Spleen (tissue), 11 donors: ENCODE results near the gene ENTPD8. TPM values are rescaled to one million over a fixed set of nuclear protein-coding genes. Genes with fewer than 3 reads are reported as not detected.

Experiments
- DNase-seq: peaks from one replicate; pipeline ENCODE4 v3.0.0-alpha.2; 2020
- H3K27ac ChIP-seq, 8 donors: fragments of 200-600 bp; sonication (generic) in 7 of 8; 1 replicate in 4 of 8; 2 replicates in 4 of 8; pipeline versions ENCODE4 v1.5.0 to v1.8.0; 2016 to 2021; ENCODE audit warnings: inconsistent platforms in 4 of 8, mild to moderate bottlenecking in 4 of 8, moderate library complexity in 1 of 8
- H3K27me3 ChIP-seq, 7 donors: fragments of 200-600 bp; sonication (generic) in 6 of 7; replicated peaks in 1 of 7; 1 replicate in 4 of 7; 2 replicates in 3 of 7; pipeline versions ENCODE4 v1.5.0 to v1.8.0; 2016 to 2021; ENCODE audit warnings: inconsistent platforms in 3 of 7, mild to moderate bottlenecking in 1 of 7
- H3K36me3 ChIP-seq, 6 donors: fragments of 200-600 bp; sonication (generic) in 5 of 6; 1 replicate in 4 of 6; 2 replicates in 2 of 6; pipeline versions ENCODE4 v1.5.0 to v1.8.0; 2016 to 2021; ENCODE audit warnings: inconsistent platforms in 2 of 6
- H3K4me1 ChIP-seq, 6 donors: fragments of 200-600 bp; sonication (generic) in 5 of 6; 1 replicate in 3 of 6; 2 replicates in 3 of 6; pipeline versions ENCODE4 v1.5.0 to v1.8.0; 2016 to 2021; ENCODE audit warnings: inconsistent platforms in 3 of 6
- H3K4me3 ChIP-seq, 8 donors: fragments of 200-600 bp; sonication (generic) in 7 of 8; 1 replicate in 4 of 8; 2 replicates in 4 of 8; pipeline versions ENCODE4 v1.5.0 to v1.8.0; 2016 to 2021; ENCODE audit warnings: inconsistent platforms in 4 of 8, mild to moderate bottlenecking in 4 of 8, moderate library complexity in 2 of 8
- H3K9me3 ChIP-seq, 8 donors: fragments of 200-600 bp; sonication (generic) in 7 of 8; 1 replicate in 4 of 8; 2 replicates in 4 of 8; pipeline versions ENCODE4 v1.5.0 to v1.8.0; 2016 to 2021; ENCODE audit warnings: inconsistent platforms in 4 of 8
- POLR2A ChIP-seq, 3 donors: fragments of 450-650 bp; IDR thresholded peaks; one replicate each; pipeline ENCODE4 v1.5.1; 2017; ENCODE audit warnings: antibody characterized with exemption in 3 of 3, mild to moderate bottlenecking in 1 of 3
- POLR2AphosphoS5 ChIP-seq, 3 donors: sonication (generic); formaldehyde crosslinking; IDR thresholded peaks; one replicate each; pipeline ENCODE4 v1.5.1; 2017; ENCODE audit warnings: antibody characterized with exemption in 3 of 3
- WGBS, 5 donors: extraction: QIAGEN DNeasy Blood & Tissue Kit in 3 of 5; methylation state at CpG; one replicate each; pipeline versions ENCODE4 v1.1.5 to v1.1.7; 2013 to 2018; 5-methylcytosine and 5-hydroxymethylcytosine counted together
- intact Hi-C: fragments of 100-400 bp; cut with DNase I; formaldehyde crosslinking; loops from one replicate; pipeline ENCODE4 v1.15.0; 2023; ENCODE audit warnings: low total_unique reads
- polyA plus RNA-seq, 3 donors: library from polyadenylated mRNA; stranded (reverse); fragments of 200-250 nt; gene quantifications; one replicate each; pipeline ENCODE4 v1.2.1, GENCODE V29; 2013
- total RNA-seq, 7 donors: library from RNA; depleted of rRNA in 3 of 7; stranded (reverse); fragments of >200 nt in 3 of 7; fragmentation: NEBNext Ultra II Directional in 4 of 7; extraction: Animal tissue kit (Norgen Biotek cat#: 25700) in 4 of 7; gene quantifications; one replicate each; pipeline versions ENCODE4 v1.1.0 to v1.2.1, GENCODE V29; 2016 to 2021
- TF ChIP-seq, protein P1 (sequence below), 11 experiments: fragments of 200-600 bp in 7 of 11; fragments of 450-650 bp in 4 of 11; sonication (generic) in 4 of 11; IDR thresholded peaks in 8 of 11; conservative IDR thresholded peaks in 3 of 11; 1 replicate in 7 of 11; 2 replicates in 4 of 11; pipeline versions ENCODE4 v1.4.0 to v1.8.0; 2016 to 2021; ENCODE audit warnings: antibody characterized with exemption in 11 of 11, inconsistent platforms in 4 of 11, mild to moderate bottlenecking in 1 of 11
- donor health status: healthy with polysubstance abuse.
- donor health status: DM: no; HTN: no; CAD: no; lungs with moderate emphysema.
- donor health status: DM: no; HTN: no; CAD: no.
- donor health status: Bipolar disorder and iron deficiency.
- donor health status: healthy.
- donor health status: DM: no; HTN: no; CAD: no.
- donor health status: DM: yes; HTN: yes; CAD: no.

Gene ENTPD8
- total and polyA plus RNA-seq, 10 donors, result 0.07 to 0.37 (median 0.18) TPM; not detected in 4

DNA sequence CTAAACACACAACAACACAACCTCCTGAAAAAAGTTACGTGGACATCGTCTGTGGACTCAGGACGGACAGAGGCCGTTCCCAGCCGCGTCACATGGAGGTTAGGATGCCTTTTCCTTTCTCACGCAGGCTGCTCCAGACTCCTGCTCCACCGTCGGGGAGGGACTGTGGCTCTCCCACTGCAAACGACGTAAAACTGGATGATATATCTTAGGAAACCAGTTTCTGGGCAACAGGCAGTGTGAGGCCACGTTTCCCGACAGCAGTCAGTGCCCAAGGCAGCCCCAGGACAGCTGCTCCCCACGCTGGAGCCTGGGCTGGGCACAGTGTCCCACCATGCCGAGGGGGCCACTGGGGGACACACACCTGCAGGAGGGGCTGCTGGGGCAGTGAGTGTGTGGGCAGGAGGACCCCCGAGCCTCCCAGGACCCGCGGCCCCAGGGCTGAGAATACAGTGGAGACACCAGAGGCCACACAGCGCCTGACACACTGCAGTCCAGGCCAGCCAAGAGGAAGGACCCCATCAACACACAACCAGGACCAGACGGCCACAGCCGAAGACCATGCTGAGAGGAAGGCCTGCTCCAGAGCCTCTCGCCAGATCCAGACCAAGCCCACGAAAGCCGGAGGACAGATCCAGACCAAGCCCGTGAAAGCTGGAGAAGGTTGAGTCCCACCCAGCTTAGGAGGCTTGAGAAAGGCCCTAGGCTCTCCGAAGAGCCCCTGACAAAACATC is 44.4 kb downstream of the ENTPD8 start:
- Histone ChIP-seq H3K4me1 (peaks cover 0 to 30% (median 7%) of the 10 kb centered on the region in 6 donors), H3K27ac (no peak overlapping the region), H3K36me3 (peaks cover 0 to 36% (median 0%) of the 10 kb centered on the region in 6 donors), H3K4me3 (no peak overlapping the region), H3K9me3 (no peaks in the 10 kb centered on the region), H3K27me3 (no peaks in the 10 kb centered on the region)
- no peak for DNase-seq
- intact Hi-C loops, result no loop called here
- 91 to 95% (median 93%) methylated on average over 22 to 26 of the region's 26 CpGs for WGBS, 5 donors
- TF ChIP-seq POLR2AphosphoS5 (IDR thresholded peaks at IDR 0.05), result no peak
- TF ChIP-seq POLR2A (IDR thresholded peaks at IDR 0.05), result no peak
- TF ChIP-seq, protein P1, sequence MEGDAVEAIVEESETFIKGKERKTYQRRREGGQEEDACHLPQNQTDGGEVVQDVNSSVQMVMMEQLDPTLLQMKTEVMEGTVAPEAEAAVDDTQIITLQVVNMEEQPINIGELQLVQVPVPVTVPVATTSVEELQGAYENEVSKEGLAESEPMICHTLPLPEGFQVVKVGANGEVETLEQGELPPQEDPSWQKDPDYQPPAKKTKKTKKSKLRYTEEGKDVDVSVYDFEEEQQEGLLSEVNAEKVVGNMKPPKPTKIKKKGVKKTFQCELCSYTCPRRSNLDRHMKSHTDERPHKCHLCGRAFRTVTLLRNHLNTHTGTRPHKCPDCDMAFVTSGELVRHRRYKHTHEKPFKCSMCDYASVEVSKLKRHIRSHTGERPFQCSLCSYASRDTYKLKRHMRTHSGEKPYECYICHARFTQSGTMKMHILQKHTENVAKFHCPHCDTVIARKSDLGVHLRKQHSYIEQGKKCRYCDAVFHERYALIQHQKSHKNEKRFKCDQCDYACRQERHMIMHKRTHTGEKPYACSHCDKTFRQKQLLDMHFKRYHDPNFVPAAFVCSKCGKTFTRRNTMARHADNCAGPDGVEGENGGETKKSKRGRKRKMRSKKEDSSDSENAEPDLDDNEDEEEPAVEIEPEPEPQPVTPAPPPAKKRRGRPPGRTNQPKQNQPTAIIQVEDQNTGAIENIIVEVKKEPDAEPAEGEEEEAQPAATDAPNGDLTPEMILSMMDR (IDR thresholded peaks at IDR 0.05 in 8 of 11, conservative IDR thresholded peaks at IDR 0.05 in 3 of 11), result no peak

DNA sequence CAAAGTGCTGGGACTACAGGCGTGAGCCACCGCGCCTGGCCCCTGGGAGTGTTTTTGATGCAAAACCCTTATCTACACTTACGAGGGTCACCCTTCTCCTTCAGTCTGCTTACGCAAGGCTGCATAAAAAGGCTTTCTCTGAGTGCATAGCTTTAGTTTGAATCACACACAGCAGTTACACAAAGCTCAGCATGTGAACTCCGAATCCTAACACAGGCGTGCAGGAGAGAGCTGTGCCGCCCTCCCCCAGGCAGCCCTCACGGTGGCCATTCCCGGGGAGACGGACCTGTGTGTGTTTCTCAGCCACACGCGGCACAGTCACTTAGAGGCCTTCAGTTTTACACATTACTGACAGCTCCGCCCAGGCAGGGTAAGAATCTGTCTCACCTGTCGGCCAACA is 44.9 kb downstream of the ENTPD8 start:
- TF ChIP-seq, protein P1 (IDR thresholded peaks at IDR 0.05 in 8 of 11, conservative IDR thresholded peaks at IDR 0.05 in 3 of 11), result no peak
- no peak for TF ChIP-seq POLR2A (IDR thresholded peaks at IDR 0.05)
- H3K4me1 ChIP-seq, result peaks cover 0 to 34% (median 9%) of the 10 kb centered on the region in 6 donors
- WGBS, 5 donors, result 86 to 94% (median 89%) methylated on average over 15 of the region's 15 CpGs
- no peaks in the 10 kb centered on the region for H3K27me3 ChIP-seq
- H3K36me3 ChIP-seq, result peaks cover 0 to 42% (median 0%) of the 10 kb centered on the region in 6 donors
- H3K9me3 ChIP-seq, result no peaks in the 10 kb centered on the region
- intact Hi-C loops, result no loop called here
- DNase-seq, result no peak
- no peak overlapping the region for H3K27ac ChIP-seq
- H3K4me3 ChIP-seq, result no peak overlapping the region

DNA sequence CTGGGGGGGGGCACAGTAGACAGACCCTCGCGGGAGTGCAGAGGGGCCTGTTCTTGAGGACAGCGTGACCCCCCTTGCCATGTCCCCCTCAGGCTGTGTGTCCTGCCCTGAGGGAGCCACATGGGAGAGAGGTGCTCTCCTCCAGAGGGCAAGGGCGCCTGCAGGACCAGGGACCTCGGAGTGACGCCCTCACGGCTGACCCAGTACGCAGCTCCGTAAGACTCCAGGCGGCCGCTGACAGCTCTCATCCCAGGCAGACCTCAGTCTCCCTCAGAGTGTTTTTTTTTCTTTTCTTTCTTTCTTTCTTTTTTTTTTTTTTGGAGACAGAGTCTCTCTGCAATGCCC is 45.5 kb downstream of the ENTPD8 start:
- intact Hi-C loops, result no loop called here
- TF ChIP-seq POLR2A (IDR thresholded peaks at IDR 0.05) (no peak), POLR2AphosphoS5 (IDR thresholded peaks at IDR 0.05) (no peak)
- TF ChIP-seq, protein P1 (IDR thresholded peaks at IDR 0.05 in 8 of 11, conservative IDR thresholded peaks at IDR 0.05 in 3 of 11), result no peak
- H3K9me3 ChIP-seq, result no peaks in the 10 kb centered on the region
- H3K4me3 ChIP-seq, result no peak overlapping the region
- H3K27ac ChIP-seq, result no peak overlapping the region
- peaks cover 0 to 38% (median 15%) of the 10 kb centered on the region in 6 donors for H3K4me1 ChIP-seq
- H3K36me3 ChIP-seq, result peaks cover 0 to 48% (median 0%) of the 10 kb centered on the region in 6 donors
- no peak for DNase-seq
- 88 to 93% (median 91%) methylated on average over 9 to 11 of the region's 11 CpGs for WGBS, 5 donors
- H3K27me3 ChIP-seq, result no peaks in the 10 kb centered on the region

DNA sequence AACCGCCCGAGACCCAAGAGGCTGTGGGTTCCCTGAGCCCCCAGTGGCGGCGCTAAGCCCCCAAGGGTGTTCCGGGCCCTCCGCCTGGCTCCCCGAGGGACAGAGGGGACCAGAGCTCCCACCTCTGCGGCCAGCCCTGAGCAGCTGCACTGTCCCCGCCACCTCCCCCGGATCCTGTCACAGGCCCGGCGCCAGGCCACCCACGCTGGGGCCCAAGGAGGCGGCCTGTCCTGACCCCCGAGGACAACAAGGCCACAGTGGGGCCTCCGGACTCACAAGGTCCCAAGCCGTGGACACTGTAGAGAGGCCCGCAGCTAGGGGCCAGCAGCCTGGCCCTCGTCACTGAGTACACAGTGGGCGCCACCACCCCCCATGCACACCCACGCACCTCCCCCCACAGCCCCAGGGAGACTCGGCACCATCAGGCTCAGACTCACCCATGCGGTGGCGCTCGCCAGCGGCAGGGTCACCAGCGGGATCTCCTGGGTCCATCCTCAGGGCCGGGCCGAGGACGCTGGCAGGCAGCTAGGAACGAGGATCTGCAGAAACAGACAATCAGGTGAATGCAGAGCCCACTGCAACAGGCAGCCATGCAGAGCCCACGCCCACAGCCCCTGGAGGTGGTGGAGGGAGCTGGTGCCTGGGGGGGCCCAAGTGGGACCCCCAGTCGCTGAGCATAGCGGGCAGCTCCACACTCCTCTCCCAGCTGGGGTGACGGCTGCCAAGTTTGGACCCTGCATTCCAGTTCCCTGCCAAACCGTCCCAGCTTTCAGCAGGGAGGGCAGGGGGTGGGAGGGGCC is 46.1 kb downstream of the ENTPD8 start:
- Histone ChIP-seq H3K4me3 (no peak overlapping the region), H3K9me3 (no peaks in the 10 kb centered on the region), H3K4me1 (peaks cover 0 to 37% (median 16%) of the 10 kb centered on the region in 6 donors), H3K27ac (no peak overlapping the region), H3K27me3 (no peaks in the 10 kb centered on the region), H3K36me3 (peaks cover 0 to 48% (median 0%) of the 10 kb centered on the region in 6 donors)
- no peak for DNase-seq
- WGBS, 5 donors, result 86 to 90% (median 88%) methylated on average over 18 to 36 of the region's 36 CpGs
- peak in 1 of 3 donors; percentile 23 for TF ChIP-seq POLR2AphosphoS5 (IDR thresholded peaks at IDR 0.05)
- TF ChIP-seq, protein P1 (IDR thresholded peaks at IDR 0.05 in 8 of 11, conservative IDR thresholded peaks at IDR 0.05 in 3 of 11), result no peak
- intact Hi-C loops, result no loop called here
